Measurements from ENCODE around the gene RETREG1. TPM values are rescaled to one million over a fixed set of nuclear protein-coding genes. Genes with fewer than 3 reads are reported as not detected.

The RETREG1 gene
- polyA plus RNA-seq, 1 of the 3 experiments (the other 2 are of a cell fraction), result 0.43 TPM

- Histone ChIP-seq H3K27ac (ENCODE audit: low read depth in 2 of 2, low read length in 1 of 2) (no peak overlapping the region), H3K4me3 (ENCODE audit: low read depth in 2 of 2, low read length in 1 of 2) (no peak overlapping the region), H4K20me1 (ENCODE audit: insufficient read depth) (no peaks in the 10 kb centered on the region), H3K79me2 (ENCODE audit: insufficient read depth) (no peaks in the 10 kb centered on the region), H3K9ac (no peak overlapping the region), H3K36me3 (replicated peaks in 1 of 2; ENCODE audit: control insufficient read depth in 1 of 2, insufficient read depth in 2 of 2, low read length in 1 of 2) (no peaks in the 10 kb centered on the region), H3K4me1 (ENCODE audit: control insufficient read depth in 1 of 2, insufficient read depth in 2 of 2, low read depth in 1 of 2, low read length in 1 of 2) (peaks cover 0 to 7% of the 10 kb centered on the region in 2 experiments; a peak in 2 of 4 replicates), H2AFZ (ENCODE audit: low read depth) (no peak overlapping the region), H3K9me3 (no peaks in the 10 kb centered on the region), H3K9me2 (no peaks in the 10 kb centered on the region), H3F3A (replicated peaks; ENCODE audit: insufficient read depth) (no peaks in the 10 kb centered on the region), H3K27me3 (ENCODE audit: insufficient read depth) (no peaks in the 10 kb centered on the region), H3K4me2 (no peak overlapping the region)
- no peak for DNase-seq
- WGBS (ENCODE audit: low lambda C conversion rate), result 64% methylated on average over 4 of the region's 4 CpGs
- CTCF ChIA-PET, result no interaction called here
- POLR2A ChIA-PET, result no interaction called here
- TF ChIP-seq REST (IDR thresholded peaks at IDR 0.05; ENCODE audit: low read depth, low read length), result no peak
- no peak for TF ChIP-seq TAF1 (IDR thresholded peaks at IDR 0.05; ENCODE audit: borderline replicate concordance, low read depth, low read length)
- TF ChIP-seq NRF1 (IDR thresholded peaks at IDR 0.05; ENCODE audit: low read depth, low read length), result no peak
- no peak for TF ChIP-seq SIN3A (IDR thresholded peaks at IDR 0.05; ENCODE audit: borderline replicate concordance, low read depth, low read length)
Observed at GRCh38 chr5:16582081-16582480, 34.7 kb downstream of the RETREG1 start.

- POLR2A ChIA-PET, result no interaction called here
- peaks cover 5 to 7% of the 10 kb centered on the region in 2 experiments; a peak in 2 of 4 replicates for H3K4me1 ChIP-seq (ENCODE audit: control insufficient read depth in 1 of 2, insufficient read depth in 2 of 2, low read depth in 1 of 2, low read length in 1 of 2)
- TF ChIP-seq GATA2 (CRISPR knock-in tag; IDR thresholded peaks at IDR 0.05), result no peak
- TF ChIP-seq YY1 (IDR thresholded peaks at IDR 0.05; ENCODE audit: low read depth), result no peak
- no peak for TF ChIP-seq ELF1 (IDR thresholded peaks at IDR 0.05)
Observed at GRCh38 chr5:16580382-16580781, 36.4 kb downstream of the RETREG1 start.

More at GRCh38 chr5:16580382-16580781, 36.4 kb downstream of the RETREG1 start:
- Histone ChIP-seq H3K27ac (ENCODE audit: low read depth in 2 of 2, low read length in 1 of 2) (no peak overlapping the region), H3K9me3 (no peaks in the 10 kb centered on the region), H3K4me3 (ENCODE audit: low read depth in 2 of 2, low read length in 1 of 2) (no peak overlapping the region), H3F3A (replicated peaks; ENCODE audit: insufficient read depth) (peaks cover 7% of the 10 kb centered on the region), H3K36me3 (replicated peaks in 1 of 2; ENCODE audit: control insufficient read depth in 1 of 2, insufficient read depth in 2 of 2, low read length in 1 of 2) (no peaks in the 10 kb centered on the region), H4K20me1 (ENCODE audit: insufficient read depth) (no peaks in the 10 kb centered on the region), H3K4me2 (no peak overlapping the region), H3K9ac (no peak overlapping the region), H3K9me2 (no peaks in the 10 kb centered on the region), H3K27me3 (ENCODE audit: insufficient read depth) (no peaks in the 10 kb centered on the region), H3K79me2 (ENCODE audit: insufficient read depth) (no peaks in the 10 kb centered on the region), H2AFZ (ENCODE audit: low read depth) (no peak overlapping the region)
- CTCF ChIA-PET, result interaction anchor here (0.9 to 2.1 kb wide), 4 partner anchors 9 to 90 kb away, joined by 3 to 7 read pairs (median 4); no protein-coding TSS in a partner anchor
- WGBS (ENCODE audit: low lambda C conversion rate), result 80% methylated on average over 6 of the region's 6 CpGs
- no peak for DNase-seq

Measured in SK-N-SH (cell line).